Lower lobe of right lung (tissue), 2 donors: ENCODE measurements around the gene IL31RA. TPM values are rescaled to one million over a fixed set of nuclear protein-coding genes. Genes with fewer than 3 reads are reported as not detected.

ENCODE experiments used
- ATAC-seq, 2 donors: fragments of 200-7000 bp; cut with Tn5 transposase; one replicate each; pipeline ENCODE4 v1.9.1; 2020 to 2022; ENCODE audit warnings: mild to moderate bottlenecking in 2 of 2, moderate library complexity in 2 of 2
- DNase-seq: peaks from one replicate; pipeline ENCODE4 v3.0.0-alpha.2; 2020
- H3K27ac ChIP-seq: fragments of 200-600 bp; one replicate; pipeline ENCODE4 v1.8.0; 2022
- H3K27me3 ChIP-seq: fragments of 200-600 bp; one replicate; pipeline ENCODE4 v1.8.0; 2022; ENCODE audit warnings: low read depth
- H3K36me3 ChIP-seq: fragments of 200-600 bp; one replicate; pipeline ENCODE4 v1.8.0; 2022; ENCODE audit warnings: mild to moderate bottlenecking
- H3K4me1 ChIP-seq: fragments of 200-600 bp; one replicate; pipeline ENCODE4 v1.8.0; 2022
- H3K4me3 ChIP-seq: fragments of 200-600 bp; one replicate; pipeline ENCODE4 v1.8.0; 2022; ENCODE audit warnings: mild to moderate bottlenecking
- H3K9me3 ChIP-seq: fragments of 200-600 bp; one replicate; pipeline ENCODE4 v1.8.0; 2022
- CTCF ChIP-seq: fragments of 200-600 bp; IDR thresholded peaks from one replicate; pipeline ENCODE4 v1.8.0; 2022; ENCODE audit warnings: antibody characterized with exemption, mild to moderate bottlenecking
- intact Hi-C: fragments of 100-400 bp; cut with DNase I; formaldehyde crosslinking; loops from one replicate; pipeline ENCODE4 v1.11.0; 2022
- total RNA-seq: library from RNA; stranded (reverse); fragmentation: NEBNext Ultra II Directional; extraction: Animal tissue kit (Norgen Biotek cat#: 25700); gene quantifications from one replicate; pipeline ENCODE4 v1.2.1, GENCODE V29; 2021
- donor health status: DM: no; HTN: yes; CAD: no; lungs with severe emphysema.

The IL31RA gene
- total RNA-seq, 1 donor from 2014 or later, result not detected

GRCh38 chr5:55896238-55896637 lies 45.1 kb downstream of the IL31RA start:
- TF ChIP-seq CTCF, result no peak
- no peaks in the 10 kb centered on the region for H3K4me1 ChIP-seq

DNA sequence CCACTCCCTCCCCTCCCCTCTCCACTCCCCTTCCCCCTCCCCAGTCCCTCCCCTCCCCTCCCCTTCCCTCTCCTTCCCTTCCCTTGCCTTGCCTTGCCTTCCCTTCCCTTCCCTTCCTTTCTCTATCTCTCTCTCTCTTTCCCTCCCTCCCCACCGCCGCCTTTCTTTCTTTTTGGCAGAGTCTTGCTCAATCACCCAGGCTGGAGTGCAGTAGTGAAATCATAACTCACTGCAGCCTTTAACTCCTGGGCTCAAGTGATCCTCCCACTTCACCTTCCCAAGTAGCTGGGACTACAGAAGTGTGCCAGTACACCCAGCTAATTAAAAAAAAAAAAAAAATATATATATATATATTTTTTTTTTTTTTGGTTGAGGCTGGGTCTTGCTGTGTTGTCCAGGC lies 45.5 kb downstream of the IL31RA start:
- intact Hi-C loops, result no loop called here
- Histone ChIP-seq H3K27me3 (no peaks in the 10 kb centered on the region), H3K27ac (no peak overlapping the region), H3K9me3 (no peaks in the 10 kb centered on the region), H3K36me3 (no peaks in the 10 kb centered on the region), H3K4me1 (no peaks in the 10 kb centered on the region), H3K4me3 (no peak overlapping the region)
- peak in 1 of 2 donors; percentile 46 for ATAC-seq
- TF ChIP-seq CTCF, result no peak
- DNase-seq, result no peak

More at GRCh38 chr5:55896238-55896637, 45.1 kb downstream of the IL31RA start:
- no peak overlapping the region for H3K27ac ChIP-seq
- no peaks in the 10 kb centered on the region for H3K36me3 ChIP-seq
- intact Hi-C loops, result no loop called here
- H3K9me3 ChIP-seq, result no peaks in the 10 kb centered on the region
- ATAC-seq, result no peak
- H3K4me3 ChIP-seq, result no peak overlapping the region
- H3K27me3 ChIP-seq, result no peaks in the 10 kb centered on the region
- DNase-seq, result no peak

DNA sequence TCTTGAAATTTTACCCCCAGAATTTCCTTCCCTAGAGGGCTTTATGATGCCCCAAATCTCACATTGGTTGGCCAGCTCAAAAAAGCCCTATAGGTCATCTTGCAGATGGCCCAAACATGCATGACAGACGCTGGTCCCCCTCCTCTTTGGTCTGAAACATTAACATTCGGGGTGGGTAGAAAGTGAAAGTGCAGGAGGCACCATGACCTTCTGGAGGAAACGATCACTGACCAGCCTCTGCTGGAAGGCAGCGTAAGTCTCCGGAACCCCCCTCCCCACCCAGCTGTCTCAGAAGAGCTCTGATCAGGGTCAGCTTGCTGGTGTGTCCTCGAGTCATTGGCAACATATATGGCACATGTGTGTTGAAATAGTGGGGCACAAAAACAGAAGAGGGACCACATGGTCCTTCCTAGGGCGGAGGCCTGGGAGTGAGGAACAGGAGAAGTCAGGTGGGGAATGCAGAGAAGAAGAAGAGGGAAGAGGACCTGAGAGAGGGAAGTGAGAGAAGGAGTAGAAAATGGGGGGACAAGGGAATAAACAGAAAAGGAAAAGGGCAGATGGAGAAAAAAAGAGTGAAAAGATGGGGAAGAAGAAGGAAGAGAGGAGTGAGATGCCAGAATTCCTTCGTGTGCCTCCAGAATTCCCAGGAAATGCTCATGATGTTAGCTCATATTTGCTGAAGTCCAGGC lies 46.2 kb downstream of the IL31RA start:
- H3K9me3 ChIP-seq, result no peaks in the 10 kb centered on the region

DNA sequence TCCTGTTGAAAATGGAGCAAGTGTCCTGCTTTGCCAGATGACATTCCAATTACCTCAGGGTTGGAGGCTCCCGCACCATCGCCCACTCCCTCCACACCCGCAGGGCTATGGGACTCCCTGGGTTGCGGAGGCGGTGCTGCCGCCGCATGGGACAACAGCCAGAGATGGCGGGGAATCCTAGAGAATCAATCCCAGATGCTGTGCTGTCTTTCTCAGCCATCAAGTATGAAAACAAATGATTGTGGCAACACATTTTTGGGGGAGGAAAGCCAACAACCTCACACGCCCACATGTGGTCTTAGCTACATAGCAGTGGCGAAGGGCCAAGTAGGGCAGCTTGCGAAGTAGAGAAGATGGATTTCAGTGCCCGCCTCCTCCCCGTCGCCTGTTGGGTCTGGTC lies 46.7 kb downstream of the IL31RA start:
- ATAC-seq, result peak in 1 of 2 donors; percentile 23
- no peaks in the 10 kb centered on the region for H3K9me3 ChIP-seq
- H3K4me3 ChIP-seq, result no peak overlapping the region
- intact Hi-C loops, result no loop called here
- DNase-seq, result no peak
- H3K27ac ChIP-seq, result no peak overlapping the region
- H3K27me3 ChIP-seq, result no peaks in the 10 kb centered on the region
- TF ChIP-seq CTCF, result no peak
- no peaks in the 10 kb centered on the region for H3K4me1 ChIP-seq
- no peaks in the 10 kb centered on the region for H3K36me3 ChIP-seq

More for the DNA sequence above, 46.2 kb downstream of the IL31RA start:
- H3K27me3 ChIP-seq, result no peaks in the 10 kb centered on the region
- ATAC-seq, result no peak
- intact Hi-C loops, result no loop called here
- no peaks in the 10 kb centered on the region for H3K36me3 ChIP-seq
- H3K4me3 ChIP-seq, result no peak overlapping the region
- no peak for TF ChIP-seq CTCF
- no peaks in the 10 kb centered on the region for H3K4me1 ChIP-seq
- DNase-seq, result no peak
- no peak overlapping the region for H3K27ac ChIP-seq

DNA sequence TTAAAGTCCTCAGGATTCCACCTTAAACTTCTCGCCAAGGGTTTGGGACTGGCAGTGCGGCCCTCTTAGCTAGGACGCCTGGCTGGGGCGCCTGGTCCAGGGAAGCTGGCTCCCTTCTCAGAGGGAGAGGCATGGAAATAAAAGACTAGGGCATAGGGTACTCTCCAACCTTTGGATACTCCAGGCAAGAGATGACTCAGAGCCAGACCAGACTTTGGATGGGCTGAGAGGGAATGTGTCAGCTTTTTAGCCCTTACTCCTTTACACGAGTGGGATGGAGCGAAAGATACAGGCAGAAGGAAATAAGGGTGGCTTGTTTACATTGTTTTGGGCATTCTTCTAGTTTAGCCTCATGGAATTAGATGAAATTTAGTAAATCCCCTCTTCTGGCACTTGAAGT lies 48.2 kb downstream of the IL31RA start:
- H3K4me3 ChIP-seq, result no peak overlapping the region
- DNase-seq (no peak), ATAC-seq (no peak)
- H3K9me3 ChIP-seq, result no peaks in the 10 kb centered on the region
- H3K27ac ChIP-seq, result no peak overlapping the region
- H3K4me1 ChIP-seq, result peaks cover 10% of the 10 kb centered on the region
- no peaks in the 10 kb centered on the region for H3K27me3 ChIP-seq
- intact Hi-C loops, result no loop called here
- no peaks in the 10 kb centered on the region for H3K36me3 ChIP-seq
- no peak for TF ChIP-seq CTCF
